Neural cell (in vitro differentiated cells): ENCODE measurements around the gene HTR3A. TPM values are rescaled to one million over a fixed set of nuclear protein-coding genes. Genes with fewer than 3 reads are reported as not detected.

Experiments used
- H2AFZ ChIP-seq: fragments of 200-600, 300-800 bp; sonication (generic), shearing (Covaris generic); 2 replicates; pipeline ENCODE4 v1.6.0; 2014; ENCODE audit warnings: low read depth, mild to moderate bottlenecking, antibody characterized with exemption, low read length, moderate library complexity
- H3F3A ChIP-seq: fragments of 200-600 bp; shearing (Covaris generic); 2 replicates; pipeline ENCODE4 v1.6.1; 2016; ENCODE audit warnings: mild to moderate bottlenecking, moderate library complexity, mixed read lengths, antibody characterized with exemption, low read length; ENCODE audit not compliant: insufficient read depth, poor library complexity, severe bottlenecking
- H3K27ac ChIP-seq: fragments of 200-600, 300-800 bp; sonication (generic), shearing (Covaris generic); 2 replicates; pipeline ENCODE4 v1.5.1; 2014; ENCODE audit warnings: mild to moderate bottlenecking, low read length, moderate library complexity
- H3K27me3 ChIP-seq: fragments of 300-800, 200-600 bp; sonication (generic), shearing (Covaris generic); 2 replicates; pipeline ENCODE4 v1.6.0; 2014; ENCODE audit warnings: mild to moderate bottlenecking, low read depth, low read length, moderate library complexity; ENCODE audit not compliant: insufficient read depth
- H3K36me3 ChIP-seq: fragments of 300-800, 200-600 bp; sonication (generic), shearing (Covaris generic); 2 replicates; pipeline ENCODE4 v1.5.1; 2014; ENCODE audit warnings: mild to moderate bottlenecking, antibody characterized with exemption, low read length, moderate library complexity; ENCODE audit not compliant: insufficient read depth
- H3K4me2 ChIP-seq: fragments of 300-800, 200-600 bp; sonication (generic), shearing (Covaris generic); 2 replicates; pipeline ENCODE4 v1.6.0; 2014; ENCODE audit warnings: mild to moderate bottlenecking, low read length
- H3K4me3 ChIP-seq: fragments of 300-800, 200-600 bp; sonication (generic), shearing (Covaris generic); 2 replicates; pipeline ENCODE4 v1.5.1; 2014; ENCODE audit warnings: mild to moderate bottlenecking, low read length, moderate library complexity
- H3K79me2 ChIP-seq: fragments of 200-600 bp; shearing (Covaris generic); replicated peaks from 2 replicates; pipeline ENCODE4 v1.6.0; 2014; ENCODE audit warnings: mild to moderate bottlenecking, low read length, moderate library complexity; ENCODE audit not compliant: insufficient read depth
- H3K9ac ChIP-seq: fragments of 300-800, 200-600 bp; sonication (generic), shearing (Covaris generic); 2 replicates; pipeline ENCODE4 v1.6.1; 2016; ENCODE audit warnings: mild to moderate bottlenecking, low read length, mixed read lengths
- H3K9me2 ChIP-seq: fragments of 200-600 bp; shearing (Covaris generic); 2 replicates; pipeline ENCODE4 v1.6.1; 2016; ENCODE audit warnings: mild to moderate bottlenecking, low read length, mixed read lengths; ENCODE audit not compliant: insufficient read depth
- H3K9me3 ChIP-seq: fragments of 200-600, 300-800 bp; sonication (generic), shearing (Covaris generic); 2 replicates; pipeline ENCODE4 v1.6.1; 2016; ENCODE audit warnings: mild to moderate bottlenecking, mixed run types, low read length, moderate library complexity, mixed read lengths
- H4K20me1 ChIP-seq: fragments of 200-600 bp; shearing (Covaris generic); 2 replicates; pipeline ENCODE4 v1.6.1; 2016; ENCODE audit warnings: mild to moderate bottlenecking, mixed run types; ENCODE audit not compliant: insufficient read depth
- CTCF ChIP-seq: fragments of 450-650 bp; IDR thresholded peaks from 2 replicates; pipeline ENCODE4 v1.5.1; 2014; ENCODE audit warnings: antibody characterized with exemption, mild to moderate bottlenecking, moderate library complexity; ENCODE audit not compliant: poor library complexity, severe bottlenecking
- EP300 ChIP-seq: fragments of 450-650 bp; conservative IDR thresholded peaks from 2 replicates; pipeline ENCODE4 v1.6.1; 2014; ENCODE audit warnings: antibody characterized with exemption, mild to moderate bottlenecking, moderate library complexity; ENCODE audit not compliant: poor library complexity, severe bottlenecking
- EZH2 ChIP-seq: fragments of 200-600, 300-800 bp; shearing (Covaris generic), sonication (generic); IDR thresholded peaks from 2 replicates; pipeline ENCODE4 v1.6.1; 2014; ENCODE audit warnings: antibody characterized with exemption, low read length, borderline replicate concordance, mild to moderate bottlenecking; ENCODE audit not compliant: insufficient read depth, poor library complexity, severe bottlenecking
- MXI1 ChIP-seq: fragments of 450-650 bp; conservative IDR thresholded peaks from 2 replicates; pipeline ENCODE4 v1.6.1; 2014; ENCODE audit warnings: antibody characterized with exemption, mild to moderate bottlenecking; ENCODE audit not compliant: poor library complexity, severe bottlenecking
- POLR2AphosphoS5 ChIP-seq: IDR thresholded peaks from 2 replicates; pipeline ENCODE4 v1.6.1; 2012
- RAD21 ChIP-seq: fragments of 450-650 bp; conservative IDR thresholded peaks from 2 replicates; pipeline ENCODE4 v1.6.1; 2014; ENCODE audit warnings: antibody characterized with exemption, mild to moderate bottlenecking, moderate library complexity
- REST ChIP-seq: IDR thresholded peaks from 2 replicates; pipeline ENCODE4 v1.6.1; 2012; ENCODE audit warnings: borderline replicate concordance
- SMC3 ChIP-seq: fragments of 450-650 bp; conservative IDR thresholded peaks from 2 replicates; pipeline ENCODE4 v1.6.1; 2014; ENCODE audit warnings: antibody characterized with exemption, mild to moderate bottlenecking, moderate library complexity; ENCODE audit not compliant: poor library complexity
- TAF1 ChIP-seq: IDR thresholded peaks from 2 replicates; pipeline ENCODE4 v1.6.1; 2012; ENCODE audit warnings: low read depth
- polyA plus RNA-seq: library from polyadenylated mRNA; depleted of rRNA; stranded (reverse); fragments of >200 nt; gene quantifications from 2 replicates; pipeline ENCODE4 v1.2.3, GENCODE V29; 2014

HTR3A gene
- polyA plus RNA-seq, 1 donor from 2014 or later = not detected

GRCh38 chr11:113979431-113979830 is 4.5 kb downstream of the HTR3A start:
- H3K36me3 ChIP-seq = no peaks in the 10 kb centered on the region
- no peak overlapping the region for H3K9ac ChIP-seq
- H3K4me2 ChIP-seq = no peak overlapping the region
- H4K20me1 ChIP-seq = no peaks in the 10 kb centered on the region
- no peaks in the 10 kb centered on the region for H3F3A ChIP-seq
- H3K79me2 ChIP-seq = no peaks in the 10 kb centered on the region
- no peaks in the 10 kb centered on the region for H3K9me2 ChIP-seq
- H3K27me3 ChIP-seq = no peaks in the 10 kb centered on the region
- TF ChIP-seq RAD21 (no peak), EP300 (no peak), CTCF (no peak), POLR2AphosphoS5 (no peak), SMC3 (no peak), TAF1 (no peak), MXI1 (no peak), REST (no peak), EZH2 (no peak)
- H3K9me3 ChIP-seq = no peaks in the 10 kb centered on the region
- H2AFZ ChIP-seq = no peak overlapping the region
- no peak overlapping the region for H3K27ac ChIP-seq
- H3K4me3 ChIP-seq = no peak overlapping the region

GRCh38 chr11:113980785-113981184 is 5.9 kb downstream of the HTR3A start:
- Histone ChIP-seq H2AFZ (no peak overlapping the region), H4K20me1 (no peaks in the 10 kb centered on the region), H3K9ac (no peak overlapping the region), H3K36me3 (no peaks in the 10 kb centered on the region), H3K9me3 (no peaks in the 10 kb centered on the region), H3K4me3 (no peak overlapping the region), H3K4me2 (no peak overlapping the region), H3K79me2 (no peaks in the 10 kb centered on the region), H3F3A (no peaks in the 10 kb centered on the region), H3K9me2 (no peaks in the 10 kb centered on the region), H3K27ac (no peak overlapping the region), H3K27me3 (no peaks in the 10 kb centered on the region)
- no peak for TF ChIP-seq EZH2
- TF ChIP-seq TAF1 = no peak
- TF ChIP-seq EP300 = no peak
- TF ChIP-seq MXI1 = no peak

GRCh38 chr11:113982306-113982705 is 7.4 kb downstream of the HTR3A start:
- Histone ChIP-seq H3K4me3 (no peak overlapping the region), H3K9me3 (no peaks in the 10 kb centered on the region), H3K79me2 (no peaks in the 10 kb centered on the region), H3K4me2 (no peak overlapping the region), H3K9ac (no peak overlapping the region), H3K27me3 (no peaks in the 10 kb centered on the region), H3F3A (no peaks in the 10 kb centered on the region), H3K27ac (no peak overlapping the region), H3K36me3 (no peaks in the 10 kb centered on the region), H2AFZ (no peak overlapping the region), H3K9me2 (no peaks in the 10 kb centered on the region), H4K20me1 (no peaks in the 10 kb centered on the region)
- TF ChIP-seq SMC3 (no peak), POLR2AphosphoS5 (no peak), EP300 (no peak), TAF1 (no peak), CTCF (no peak), REST (no peak), EZH2 (no peak), RAD21 (no peak), MXI1 (no peak)
